ENCODE data around the gene ZC3H18.
"Not testable (repeated sequence)": the region's sequence is repeated elsewhere in the genome, so short reads cannot be mapped to it uniquely, and the experiment has no call there.

The ZC3H18 gene

DNA sequence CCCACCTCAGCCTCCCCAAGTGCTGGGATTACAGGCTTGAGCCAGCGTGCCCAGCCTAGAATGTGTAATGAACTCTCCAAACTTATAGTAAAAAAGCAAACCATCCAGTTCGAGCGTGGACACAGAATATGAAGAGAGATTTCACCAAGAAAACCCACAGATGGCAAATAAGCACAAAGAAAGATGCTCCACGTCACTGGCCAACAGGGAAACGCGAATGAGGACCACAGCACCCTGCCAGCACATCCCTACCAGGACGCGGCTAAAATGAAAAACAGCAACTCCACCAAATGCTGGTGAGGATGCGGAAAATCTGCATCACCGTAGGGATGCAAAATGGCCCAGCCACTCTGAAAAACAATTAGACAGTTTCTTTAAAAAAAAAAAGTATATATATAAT lies 91.3 kb downstream of the ZC3H18 start:
- no peak for DNase-seq

DNA sequence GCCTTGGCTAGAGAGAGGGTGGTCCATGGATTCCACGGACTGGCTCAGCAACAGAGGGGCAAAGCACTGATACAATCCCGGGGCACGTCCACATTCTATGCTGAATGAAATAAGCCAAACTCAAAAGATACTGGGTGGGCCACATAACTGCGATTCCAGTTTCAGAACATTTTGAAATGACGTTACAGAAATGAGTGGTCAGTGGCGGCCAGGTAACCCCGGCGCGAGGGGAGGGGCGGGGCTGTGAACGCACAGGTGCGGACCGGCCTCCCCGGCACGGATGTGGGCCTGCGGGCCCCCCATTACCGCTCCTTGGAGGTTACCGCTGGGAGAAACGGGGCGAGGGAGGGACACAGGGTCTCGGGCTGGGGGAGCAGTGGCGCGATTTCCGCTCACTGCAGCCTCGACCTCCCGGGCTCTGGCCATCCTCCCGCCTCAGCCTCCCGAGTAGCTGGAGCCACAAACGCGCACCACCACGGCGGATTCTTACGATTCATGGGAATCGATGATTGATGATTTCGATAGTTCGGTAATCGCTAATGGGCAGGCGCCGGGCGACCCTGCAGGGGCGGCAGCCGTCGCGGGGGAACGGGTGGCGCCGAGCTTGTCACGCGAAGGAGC lies 92.1 kb downstream of the ZC3H18 start:
- DNase-seq, result no peak

DNA sequence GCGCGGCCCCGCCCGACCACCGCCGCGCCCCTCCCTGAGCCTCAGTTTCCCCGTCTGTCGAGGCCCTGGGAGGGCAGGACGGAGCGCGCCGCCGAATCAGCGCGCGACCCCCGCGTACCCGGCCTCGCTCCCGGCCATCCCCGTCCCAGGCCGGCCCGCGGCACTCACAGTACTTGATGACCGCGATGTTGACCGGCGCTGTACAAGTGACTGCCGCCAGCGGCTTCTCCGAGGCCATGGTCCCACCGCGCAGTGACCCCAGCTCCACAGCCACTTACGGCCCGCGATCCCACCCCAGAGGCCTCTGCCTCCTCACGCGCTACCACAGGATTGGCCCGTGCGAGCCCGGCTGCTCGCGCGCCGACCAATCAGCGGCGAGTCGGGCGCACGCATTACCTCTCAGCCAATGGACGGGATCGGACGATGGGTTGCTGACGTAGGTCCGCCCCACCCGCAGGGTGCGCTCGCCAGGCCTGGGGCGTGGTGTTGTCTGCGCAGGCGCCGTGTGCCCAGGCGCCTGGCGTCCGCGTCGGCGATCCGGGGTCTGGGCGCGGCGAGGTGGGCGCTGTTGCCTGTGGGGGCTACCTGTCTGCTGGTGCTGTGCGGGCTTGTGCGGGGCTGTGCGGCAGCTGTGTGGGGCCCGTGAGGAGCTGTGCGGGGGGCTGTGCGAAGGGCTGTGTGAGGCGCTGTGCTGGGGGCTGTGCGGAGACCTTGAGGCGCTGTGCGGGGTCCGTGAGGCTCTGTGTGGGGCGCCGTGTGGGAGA lies 92.8 kb downstream of the ZC3H18 start, which contains the start of gene MVD:
Gene MVD (minus strand): TSS at position 249 of the 764 bp plus-strand sequence. CDS start 11 bp downstream, at position 238.
- DNase-seq, result peak; percentile 93

DNA sequence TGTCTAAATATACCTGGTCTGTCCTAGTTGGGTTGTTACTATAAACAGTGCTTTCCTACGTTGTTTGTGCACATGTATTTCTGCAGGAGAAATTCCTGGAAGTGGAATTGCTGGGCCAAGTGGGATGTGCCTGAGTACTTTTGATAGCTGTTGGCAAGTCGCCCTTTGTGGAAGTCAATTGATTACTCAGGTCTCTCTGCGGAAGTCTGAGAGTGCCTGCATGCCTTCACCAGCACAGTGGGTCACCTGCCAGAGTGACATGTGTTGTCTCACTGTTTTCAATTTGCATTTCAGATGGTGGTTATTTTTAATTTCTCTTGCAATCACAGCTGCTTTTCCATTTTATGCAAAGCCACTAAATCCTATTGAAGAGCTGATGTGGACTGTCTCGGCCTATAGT lies 94.9 kb downstream of the ZC3H18 start:
- DNase-seq, result no peak

DNA sequence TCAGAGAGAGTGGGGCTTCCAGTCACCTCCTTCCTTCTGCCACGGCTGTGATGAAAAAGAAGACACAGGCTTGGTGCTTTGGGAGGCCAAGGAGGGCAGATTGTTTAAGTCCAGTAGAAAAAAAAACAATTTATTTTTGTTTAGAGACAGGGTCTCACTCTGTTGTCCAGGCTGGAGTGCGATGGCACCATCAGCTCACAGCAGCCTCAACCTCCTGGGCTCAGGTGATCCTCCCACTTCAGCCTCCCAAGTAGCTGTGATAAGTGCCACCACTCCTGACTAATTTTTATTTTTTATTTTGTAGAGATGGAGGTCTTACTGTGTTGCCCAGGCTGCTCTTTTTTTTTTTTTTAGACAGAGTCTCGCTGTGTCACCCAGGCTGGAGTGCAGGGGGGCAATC lies 95.4 kb downstream of the ZC3H18 start:
- no peak for DNase-seq

DNA sequence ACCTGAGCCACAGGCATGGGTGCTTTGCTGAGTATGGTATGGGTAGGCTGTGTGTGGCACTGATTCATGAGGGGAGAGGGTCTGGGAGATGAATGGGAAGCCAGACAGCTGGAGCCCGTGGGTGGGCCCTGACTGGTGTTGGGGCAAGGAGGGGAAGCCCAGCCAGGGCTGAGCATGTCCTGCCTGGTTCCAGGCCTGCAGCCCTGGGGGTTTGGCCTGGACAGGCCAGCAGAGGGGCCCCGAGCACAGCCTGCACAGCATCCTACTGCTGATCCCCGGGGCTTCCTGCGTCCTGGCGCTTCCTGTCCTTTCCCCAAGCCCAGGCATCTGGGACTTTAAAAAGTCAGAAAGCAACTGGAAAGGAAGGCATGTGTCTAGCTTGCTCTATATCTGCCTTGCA lies 97.3 kb downstream of the ZC3H18 start:
- no peak for DNase-seq

DNA sequence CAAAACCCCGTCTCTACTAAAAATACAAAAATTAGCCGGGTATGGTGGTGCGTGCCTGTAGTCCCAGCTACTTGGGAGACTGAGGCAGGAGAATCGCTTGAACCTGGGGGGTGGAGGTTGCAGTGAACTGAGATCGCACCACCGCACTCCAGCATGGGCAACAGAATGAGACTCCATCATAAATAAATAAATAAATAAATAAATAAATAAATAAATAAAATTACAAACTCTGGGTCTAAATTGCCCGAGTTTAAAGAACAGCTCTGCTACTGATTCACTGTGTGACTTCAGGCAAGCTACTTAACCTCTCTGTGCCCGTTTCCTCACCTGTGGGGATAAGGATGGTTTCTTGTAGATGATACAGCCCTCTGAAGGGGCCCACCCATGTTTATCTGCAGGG lies 99.3 kb downstream of the ZC3H18 start:
- not testable (repeated sequence) for DNase-seq

DNA sequence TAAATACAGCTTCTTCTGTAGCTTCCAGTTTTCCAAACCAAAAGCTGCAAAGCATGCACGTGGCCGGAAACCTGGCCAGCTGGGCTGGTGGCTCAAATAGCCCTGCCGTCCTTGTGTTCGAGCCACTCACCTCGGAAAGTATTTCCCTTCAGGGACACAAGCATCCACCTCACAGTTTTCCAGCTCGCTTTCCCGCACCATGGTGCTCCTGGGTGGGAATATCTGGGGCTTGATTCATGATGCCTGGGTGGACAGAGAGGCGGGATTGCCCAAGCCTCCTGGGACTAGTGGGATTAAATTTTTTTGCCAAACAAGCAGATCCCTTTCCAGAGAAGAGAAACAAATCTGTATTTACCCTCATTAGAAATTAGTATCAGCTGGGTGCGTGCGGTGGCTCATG lies 99.8 kb downstream of the ZC3H18 start:
- DNase-seq, result no peak

DNA sequence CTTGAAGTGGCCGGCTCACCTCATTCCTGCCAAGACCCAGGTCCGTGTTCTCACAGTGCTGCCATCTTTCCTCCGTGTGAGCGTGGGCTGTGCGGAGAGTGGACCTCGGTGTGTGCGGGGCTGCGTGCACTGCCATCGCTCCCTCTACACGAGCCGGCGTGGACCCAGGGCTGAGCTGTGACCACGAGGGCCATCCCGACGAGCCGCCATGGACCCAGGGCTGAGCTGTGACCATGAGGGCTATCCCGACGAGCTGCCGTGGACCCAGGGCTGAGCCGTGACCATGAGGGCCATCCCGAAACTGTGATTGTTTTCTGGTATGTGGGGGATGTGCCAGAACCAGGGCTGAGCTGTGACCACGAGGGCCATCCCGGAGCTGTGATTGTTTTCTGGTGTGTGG lies 101.6 kb downstream of the ZC3H18 start:
- DNase-seq, result no peak

DNA sequence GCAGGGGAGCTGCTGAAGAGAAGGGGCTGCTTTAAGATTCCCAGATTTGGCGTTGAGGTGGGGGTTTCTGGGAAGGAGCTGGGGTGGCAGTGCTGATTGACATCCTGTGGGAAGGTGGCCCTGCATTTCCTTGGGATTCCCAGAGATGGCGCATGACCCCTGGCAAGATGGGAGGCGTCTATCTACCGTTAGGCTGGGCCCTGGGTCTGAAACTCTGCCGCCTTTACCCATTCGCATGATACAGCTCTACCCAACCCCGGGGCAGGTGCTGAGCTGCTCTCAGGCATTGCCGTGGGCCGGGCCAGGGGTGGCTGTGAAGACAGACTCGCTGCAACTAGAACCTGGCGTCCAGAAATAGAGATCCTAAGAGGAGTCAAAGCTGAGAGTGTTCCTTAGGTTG lies 102.6 kb downstream of the ZC3H18 start:
- no peak for DNase-seq

DNA sequence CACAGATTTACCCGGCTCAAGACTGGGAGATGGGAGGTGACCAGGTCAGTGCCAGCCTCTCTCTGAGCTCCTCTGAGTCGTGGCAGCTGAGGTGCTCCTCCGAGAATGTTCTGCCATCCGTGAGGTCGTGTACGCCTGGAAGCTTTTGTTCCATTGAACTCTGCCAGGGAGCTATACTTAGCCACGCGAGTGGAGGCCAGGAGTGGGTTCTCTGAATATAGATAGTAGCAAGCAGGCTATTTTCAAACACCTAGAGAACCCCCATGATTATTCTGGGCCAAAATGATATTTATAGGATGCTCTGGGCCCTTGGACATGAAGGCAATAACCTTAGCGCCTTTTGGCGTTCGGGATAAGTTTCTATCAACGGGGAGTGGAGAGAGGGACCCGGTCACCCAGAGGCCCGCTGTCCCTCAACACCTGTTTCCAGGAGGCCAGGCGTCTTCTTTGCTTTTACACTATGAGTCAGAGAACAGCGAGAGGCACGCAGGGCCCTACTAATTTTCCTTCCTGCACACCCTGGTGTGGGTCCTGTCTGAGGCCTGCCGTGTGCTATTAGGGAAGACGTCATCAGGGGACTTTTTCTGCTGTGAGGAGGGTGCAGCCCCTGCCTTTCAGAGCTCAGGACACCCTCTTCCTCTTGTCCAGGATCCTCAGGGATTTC lies 103.6 kb downstream of the ZC3H18 start:
- DNase-seq, result no peak

DNA sequence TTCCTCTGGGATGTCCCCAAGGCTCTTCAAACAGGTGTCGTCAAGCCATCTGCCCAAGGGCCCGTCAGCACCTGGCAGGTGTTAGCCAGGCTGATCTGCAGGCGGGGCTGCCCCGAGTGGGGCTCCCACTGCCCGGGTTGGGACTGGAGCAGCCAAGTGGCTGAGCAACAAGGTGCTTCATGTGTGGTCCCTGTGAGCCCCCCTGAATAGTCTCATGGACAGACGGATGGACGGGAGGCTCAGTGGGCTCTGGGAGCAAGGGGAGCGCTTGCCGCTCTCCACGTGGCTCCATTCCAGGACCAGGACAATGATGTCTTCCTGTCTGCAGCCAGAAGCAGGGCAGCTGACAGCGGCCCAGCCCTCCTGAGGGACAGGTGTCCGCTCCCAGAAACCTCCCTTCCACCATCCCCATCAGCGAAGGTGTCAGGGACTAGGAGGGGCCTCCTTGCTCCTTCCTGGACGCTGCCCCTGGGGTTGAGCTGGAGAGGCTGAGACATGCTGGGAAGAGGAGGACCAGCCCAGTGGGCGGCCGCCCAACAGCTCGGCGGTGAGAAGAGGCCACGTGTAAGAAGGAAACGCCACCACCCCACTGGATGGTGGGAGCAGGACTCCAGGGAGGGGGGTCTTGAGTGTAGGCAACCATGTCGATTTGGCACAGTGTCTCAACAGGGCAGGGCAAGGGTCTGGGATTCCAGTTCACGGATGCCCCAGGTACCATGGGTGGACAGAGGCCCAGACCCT lies 106.5 kb downstream of the ZC3H18 start:
- no peak for DNase-seq

DNA sequence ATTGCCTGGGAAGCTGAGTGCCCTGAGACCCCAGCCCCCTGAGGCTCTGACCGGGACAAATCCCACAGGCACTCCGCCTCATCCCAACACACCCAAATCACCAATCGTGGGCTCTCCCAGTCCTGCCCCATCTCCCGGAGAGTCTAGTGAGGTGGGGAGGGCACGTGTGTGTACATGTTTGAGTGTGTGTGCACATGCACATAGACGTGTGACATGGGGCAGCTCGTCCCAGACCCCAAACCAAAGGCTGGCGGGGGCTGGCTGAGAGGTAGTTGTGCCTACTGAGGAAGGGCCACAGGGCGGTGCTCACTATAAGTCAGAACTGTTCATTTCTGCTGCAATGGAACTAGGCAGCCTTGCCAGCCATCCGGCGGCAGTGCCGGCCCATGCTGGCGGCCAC lies 107.5 kb downstream of the ZC3H18 start:
- no peak for DNase-seq

DNA sequence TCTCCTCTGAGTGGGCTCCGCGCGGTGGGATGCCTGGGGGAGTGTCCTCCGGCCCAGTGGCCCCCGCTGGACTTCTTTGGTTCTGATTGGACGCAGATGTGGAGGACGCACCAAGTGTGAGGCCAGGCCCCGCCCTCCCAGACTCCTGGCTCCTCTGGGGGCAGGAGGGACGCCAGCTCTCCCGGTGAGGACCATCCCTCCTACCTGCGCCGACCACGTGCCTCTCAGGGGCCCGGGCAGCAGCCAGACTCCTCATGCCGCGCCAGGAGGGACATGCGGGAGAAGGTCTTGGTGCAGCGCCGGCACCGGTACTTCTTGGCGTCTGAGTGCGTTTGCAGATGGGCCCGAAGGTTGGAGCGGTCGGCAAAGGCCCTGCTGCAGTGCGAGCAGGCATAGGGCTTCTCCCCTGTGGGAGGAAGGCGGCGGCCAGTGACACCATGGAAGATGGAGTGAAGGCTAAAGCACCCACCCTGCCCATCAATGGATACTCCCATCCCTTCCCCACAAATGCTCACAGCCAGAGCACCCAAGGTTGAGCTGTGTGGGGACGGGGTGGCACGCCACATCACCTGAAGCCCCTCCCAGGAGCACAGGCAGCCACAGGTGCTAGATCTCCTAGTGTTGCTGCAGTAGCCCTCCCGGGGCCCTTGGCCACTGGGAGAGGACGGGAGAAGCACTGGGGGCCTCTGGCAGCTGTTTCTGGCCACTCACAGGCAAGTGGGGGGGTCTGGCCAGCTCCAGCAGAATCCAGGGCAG lies 108.2 kb downstream of the ZC3H18 start:
- no peak for DNase-seq

DNA sequence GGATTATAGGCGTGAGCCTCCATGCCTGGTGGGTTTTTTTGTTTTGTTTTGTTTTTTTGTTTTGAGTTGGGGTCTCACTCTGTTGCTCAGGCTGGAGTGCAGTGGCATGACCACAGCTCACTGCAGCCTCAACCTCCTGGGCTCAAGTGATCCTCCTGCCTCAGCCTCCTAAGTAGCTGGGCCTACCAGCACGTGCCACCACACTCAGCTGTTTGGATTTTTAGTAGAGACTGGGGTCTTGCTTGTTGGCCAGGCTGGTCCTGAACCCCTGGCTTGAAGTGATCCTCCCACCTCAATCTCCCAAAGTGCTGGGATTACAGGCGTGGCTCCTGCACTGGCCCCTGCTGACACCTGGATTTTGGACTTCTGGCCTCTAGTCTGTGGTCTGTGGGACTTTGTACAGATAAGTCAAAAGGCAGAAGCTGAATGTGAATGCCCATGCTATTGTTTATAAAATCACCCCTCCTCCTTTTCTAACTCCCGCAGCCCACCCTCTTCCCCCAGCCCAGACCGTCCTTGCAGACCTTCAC lies 110.4 kb downstream of the ZC3H18 start:
- no peak for DNase-seq

DNA sequence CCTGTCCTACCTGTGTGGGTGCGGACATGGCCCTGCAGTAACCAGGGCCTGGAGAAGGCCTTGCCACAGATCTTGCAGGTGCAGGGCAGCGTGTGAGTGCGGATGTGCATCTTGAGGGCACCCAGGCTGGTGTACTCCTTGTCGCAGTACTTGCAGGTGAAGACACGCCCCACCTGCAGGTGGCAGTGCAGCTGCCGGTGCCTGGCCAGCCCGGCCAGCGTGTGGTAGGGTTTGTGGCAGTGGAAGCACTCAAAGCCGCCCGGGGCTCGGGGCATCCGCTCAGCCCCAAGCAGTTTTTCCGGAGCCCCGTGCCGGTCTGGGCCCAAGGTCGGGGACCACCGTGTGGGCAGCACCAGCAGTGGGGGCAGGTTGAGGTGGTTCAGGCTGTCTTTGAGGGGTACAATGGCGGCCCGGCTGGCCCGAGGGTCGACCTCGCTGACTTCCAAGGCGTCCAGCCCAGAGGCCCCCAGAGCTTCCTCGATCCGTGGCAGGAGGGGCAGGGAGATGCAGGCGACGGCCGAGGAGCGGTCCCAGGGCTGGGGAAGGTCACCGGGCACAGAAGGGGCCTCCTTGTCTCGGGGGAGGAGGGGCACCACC lies 111.0 kb downstream of the ZC3H18 start:
- DNase-seq, result no peak

All from activated CD4-positive, CD25-positive, alpha-beta regulatory T cell treated with anti-CD3 and anti-CD28 coated beads, Interleukin-2, amount 50 U/mL, for 72 hours (primary cell).